Epithelial cell of esophagus (primary cell): ENCODE results near the gene BPIFB6.

Experiments used
- DNase-seq: peaks from one replicate; pipeline ENCODE4 v3.0.0; 2010; ENCODE audit warnings: low read depth
- H3K4me3 ChIP-seq: 2 replicates; pipeline ENCODE4 v1.5.1; 2011; ENCODE audit warnings: mild to moderate bottlenecking, low read length, control low read depth
- CTCF ChIP-seq: IDR thresholded peaks from 2 replicates; pipeline ENCODE4 v1.5.1; 2011; ENCODE audit warnings: low read depth, mild to moderate bottlenecking, low read length, control low read depth, inconsistent platforms; ENCODE audit not compliant: insufficient read depth; ENCODE audit errors: missing control alignments

Gene BPIFB6

GRCh38 chr20:33093074-33093473 lies 61.6 kb downstream of the BPIFB6 start:
- no peak for TF ChIP-seq CTCF
- no peak overlapping the region for H3K4me3 ChIP-seq
- no peak for DNase-seq

- DNase-seq = no peak
- TF ChIP-seq CTCF = no peak
- no peak overlapping the region for H3K4me3 ChIP-seq
These were observed 62.1 kb downstream of the BPIFB6 start for GRCh38 chr20:33093582-33093981.
